ENCODE results near the gene RUFY1.
"Not testable (repeated sequence)": the region's sequence is repeated elsewhere in the genome, so short reads cannot be mapped to it uniquely, and the experiment has no call there.

The RUFY1 gene

DNA sequence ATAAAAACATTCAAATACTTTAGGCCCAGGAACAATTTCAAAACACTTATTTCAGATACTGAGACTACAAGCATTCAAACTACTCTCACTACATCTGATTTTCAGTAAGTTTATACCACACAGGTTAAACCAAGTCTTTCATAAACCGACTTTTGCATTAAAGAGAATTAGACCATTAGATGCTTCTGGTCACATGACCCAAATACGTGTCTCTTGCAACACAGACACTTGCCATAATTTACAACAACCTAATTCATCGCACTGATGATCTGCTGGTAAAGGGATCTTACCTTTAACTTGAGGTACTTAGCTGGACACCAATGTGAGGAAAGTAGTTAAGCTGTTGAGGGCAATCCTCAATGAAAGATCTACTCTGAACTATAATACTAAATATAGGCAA, 69.9 kb downstream of the RUFY1 start:
- Histone ChIP-seq H3K4me3 (ENCODE audit: low read length in 2 of 2) (peak overlapping the region in 1 of 2 donors; percentile 69), H3K4me1 (ENCODE audit: control insufficient read depth in 2 of 2, insufficient read depth in 2 of 2, low read length in 2 of 2) (peaks cover 35 to 36% of the 10 kb centered on the region in 2 donors), H3K9me3 (ENCODE audit: control insufficient read depth in 2 of 2, low read length in 2 of 2) (no peaks in the 10 kb centered on the region), H3K27me3 (ENCODE audit: control insufficient read depth in 2 of 2, insufficient read depth in 2 of 2, low read length in 2 of 2) (no peaks in the 10 kb centered on the region), H3K36me3 (ENCODE audit: control insufficient read depth in 2 of 2, insufficient read depth in 2 of 2, low read length in 2 of 2) (peaks cover 61 to 63% of the 10 kb centered on the region in 2 donors), H3K9ac (ENCODE audit: low read depth in 1 of 2, low read length in 2 of 2) (peak overlapping the region; percentile 9 to 52), H3K27ac (ENCODE audit: low read depth in 2 of 2, low read length in 2 of 2) (no peak overlapping the region)

DNA sequence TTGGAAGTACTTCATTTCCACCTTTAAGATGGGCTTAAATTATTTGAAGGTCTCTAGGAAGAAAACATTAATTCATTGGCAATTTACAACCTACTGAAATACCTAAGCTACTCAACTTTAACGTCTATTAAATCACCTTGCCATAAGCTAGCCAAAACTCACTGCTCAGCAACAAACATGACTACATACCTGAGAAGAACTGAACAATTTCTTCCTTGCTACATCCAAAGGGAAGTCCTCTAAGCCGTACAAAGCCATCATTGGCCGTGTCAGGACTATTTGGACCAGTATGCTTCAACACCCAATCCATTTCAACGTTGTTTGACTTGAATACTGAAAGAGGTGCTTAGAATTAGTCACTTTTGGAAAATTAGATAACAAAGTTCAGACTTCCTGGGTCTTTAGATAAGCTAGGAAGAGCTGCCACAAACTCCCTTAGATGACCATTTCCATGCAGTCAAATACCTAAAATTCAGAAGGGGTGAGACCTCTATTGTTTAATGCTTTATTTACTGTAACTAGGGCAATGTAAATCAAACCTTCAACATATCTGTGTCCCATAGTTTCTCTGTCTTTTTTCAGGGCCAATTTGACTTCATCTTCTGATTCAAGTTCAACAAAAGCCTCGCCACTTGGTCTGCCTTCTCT, 70.5 kb downstream of the RUFY1 start:
- Histone ChIP-seq H3K4me3 (ENCODE audit: low read length in 2 of 2) (peak overlapping the region; percentile 69 to 70), H3K27me3 (ENCODE audit: control insufficient read depth in 2 of 2, insufficient read depth in 2 of 2, low read length in 2 of 2) (no peaks in the 10 kb centered on the region), H3K27ac (ENCODE audit: low read depth in 2 of 2, low read length in 2 of 2) (no peak overlapping the region), H3K4me1 (ENCODE audit: control insufficient read depth in 2 of 2, insufficient read depth in 2 of 2, low read length in 2 of 2) (peaks cover 35 to 36% of the 10 kb centered on the region in 2 donors), H3K9me3 (ENCODE audit: control insufficient read depth in 2 of 2, low read length in 2 of 2) (no peaks in the 10 kb centered on the region), H3K36me3 (ENCODE audit: control insufficient read depth in 2 of 2, insufficient read depth in 2 of 2, low read length in 2 of 2) (peaks cover 56 to 58% of the 10 kb centered on the region in 2 donors), H3K9ac (ENCODE audit: low read depth in 1 of 2, low read length in 2 of 2) (peak overlapping the region; percentile 52 to 72)

DNA sequence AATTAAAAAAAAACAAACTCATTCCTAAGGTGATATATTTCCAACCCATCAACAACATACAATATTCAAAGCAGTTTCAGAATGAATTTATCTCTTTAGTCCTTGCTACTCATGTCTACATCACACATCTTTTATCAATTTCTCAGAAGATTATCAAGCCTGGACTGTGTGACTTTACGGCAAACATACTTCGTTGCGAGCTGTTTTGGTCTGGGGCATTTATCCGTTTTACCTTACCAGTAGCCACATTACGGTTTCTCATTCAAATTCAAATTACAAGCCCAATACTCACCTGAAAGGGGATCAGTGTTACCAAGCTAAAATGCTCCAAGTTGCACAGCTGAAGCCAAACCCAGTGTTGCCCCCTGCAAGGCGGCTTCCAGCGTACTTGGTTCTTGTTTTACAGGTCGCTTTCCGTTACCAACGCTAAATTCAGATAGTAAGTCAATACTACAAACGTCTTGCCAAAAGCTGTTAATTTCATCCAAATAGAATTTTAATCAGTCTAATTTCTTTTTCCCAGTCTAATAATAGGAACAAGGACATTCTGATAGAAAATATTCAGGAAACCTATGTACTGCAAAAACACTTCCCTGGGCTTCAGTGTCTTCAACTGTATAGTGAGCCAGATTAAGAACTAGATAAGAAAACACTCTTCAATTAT, 71.3 kb downstream of the RUFY1 start:
- Histone ChIP-seq H3K4me1 (ENCODE audit: control insufficient read depth in 2 of 2, insufficient read depth in 2 of 2, low read length in 2 of 2) (peaks cover 35 to 36% of the 10 kb centered on the region in 2 donors), H3K9me3 (ENCODE audit: control insufficient read depth in 2 of 2, low read length in 2 of 2) (no peaks in the 10 kb centered on the region), H3K4me3 (ENCODE audit: low read length in 2 of 2) (peak overlapping the region; percentile 69 to 70), H3K27me3 (ENCODE audit: control insufficient read depth in 2 of 2, insufficient read depth in 2 of 2, low read length in 2 of 2) (no peaks in the 10 kb centered on the region), H3K27ac (ENCODE audit: low read depth in 2 of 2, low read length in 2 of 2) (peak overlapping the region in 1 of 2 donors; percentile 68), H3K9ac (ENCODE audit: low read depth in 1 of 2, low read length in 2 of 2) (peak overlapping the region; percentile 27 to 72), H3K36me3 (ENCODE audit: control insufficient read depth in 2 of 2, insufficient read depth in 2 of 2, low read length in 2 of 2) (peaks cover 48 to 50% of the 10 kb centered on the region in 2 donors)

DNA sequence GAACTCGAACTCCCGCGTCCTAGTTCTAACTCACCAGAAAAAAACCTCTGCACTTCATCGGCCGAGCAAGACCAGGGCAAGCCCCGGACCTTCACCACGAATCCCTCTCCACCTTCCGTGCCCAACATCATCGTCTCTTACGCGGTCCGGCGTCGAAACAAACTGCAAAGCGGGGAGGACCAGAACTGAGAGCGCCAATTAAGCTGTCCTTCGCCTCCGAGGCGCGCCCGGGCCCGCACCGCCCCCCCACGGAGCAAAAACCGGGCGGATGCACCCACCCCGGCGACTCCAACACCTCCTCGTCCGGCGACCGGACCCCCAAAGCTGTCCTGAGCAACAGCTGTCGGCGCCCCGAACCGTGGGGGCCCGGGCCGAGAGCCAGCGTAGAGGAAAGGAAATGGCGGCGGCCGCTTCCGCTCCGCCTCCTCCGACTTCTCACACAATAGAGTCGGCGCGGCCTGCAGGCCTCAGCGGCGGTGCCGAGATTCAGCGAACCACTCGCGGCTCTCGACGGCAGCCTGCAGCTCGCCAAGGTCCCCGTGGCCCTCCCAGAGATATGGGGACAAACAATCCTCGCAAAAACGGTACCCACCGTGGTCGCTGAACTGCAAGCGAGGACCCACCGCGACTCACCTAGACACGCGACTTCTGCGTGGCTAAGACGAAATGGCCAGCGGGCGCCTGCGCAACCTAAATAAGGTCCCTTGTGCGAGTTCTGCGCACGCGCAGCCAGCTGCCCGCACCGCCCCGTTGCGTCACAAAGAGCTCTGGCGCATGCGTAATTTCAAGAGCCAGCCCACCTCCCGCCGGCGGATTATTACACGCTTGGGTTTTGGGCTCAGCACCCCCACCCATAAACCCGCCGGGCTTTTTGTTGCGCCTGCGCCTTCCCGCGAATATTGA, 72.9 kb downstream of the RUFY1 start, which contains the start of gene HNRNPH1:
Gene HNRNPH1, minus strand, starts transcription at position 669 of the 903 bp plus-strand sequence. Its CDS starts 538 bp downstream, at position 131.
- no peaks in the 10 kb centered on the region for H3K9me3 ChIP-seq (ENCODE audit: control insufficient read depth in 2 of 2, low read length in 2 of 2)
- peak within 1 kb of the TSS; percentile 86 to 96 for H3K4me3 ChIP-seq (ENCODE audit: low read length in 2 of 2)
- H3K4me1 ChIP-seq (ENCODE audit: control insufficient read depth in 2 of 2, insufficient read depth in 2 of 2, low read length in 2 of 2) = peaks cover 35 to 36% of the 10 kb centered on the region in 2 donors
- peak within 1 kb of the TSS; percentile 95 to 100 for H3K9ac ChIP-seq (ENCODE audit: low read depth in 1 of 2, low read length in 2 of 2)
- peak within 1 kb of the TSS; percentile 95 to 100 for H3K27ac ChIP-seq (ENCODE audit: low read depth in 2 of 2, low read length in 2 of 2)
- no peaks in the 10 kb centered on the region for H3K27me3 ChIP-seq (ENCODE audit: control insufficient read depth in 2 of 2, insufficient read depth in 2 of 2, low read length in 2 of 2)
- peaks cover 32 to 34% of the 10 kb centered on the region in 2 donors for H3K36me3 ChIP-seq (ENCODE audit: control insufficient read depth in 2 of 2, insufficient read depth in 2 of 2, low read length in 2 of 2)

DNA sequence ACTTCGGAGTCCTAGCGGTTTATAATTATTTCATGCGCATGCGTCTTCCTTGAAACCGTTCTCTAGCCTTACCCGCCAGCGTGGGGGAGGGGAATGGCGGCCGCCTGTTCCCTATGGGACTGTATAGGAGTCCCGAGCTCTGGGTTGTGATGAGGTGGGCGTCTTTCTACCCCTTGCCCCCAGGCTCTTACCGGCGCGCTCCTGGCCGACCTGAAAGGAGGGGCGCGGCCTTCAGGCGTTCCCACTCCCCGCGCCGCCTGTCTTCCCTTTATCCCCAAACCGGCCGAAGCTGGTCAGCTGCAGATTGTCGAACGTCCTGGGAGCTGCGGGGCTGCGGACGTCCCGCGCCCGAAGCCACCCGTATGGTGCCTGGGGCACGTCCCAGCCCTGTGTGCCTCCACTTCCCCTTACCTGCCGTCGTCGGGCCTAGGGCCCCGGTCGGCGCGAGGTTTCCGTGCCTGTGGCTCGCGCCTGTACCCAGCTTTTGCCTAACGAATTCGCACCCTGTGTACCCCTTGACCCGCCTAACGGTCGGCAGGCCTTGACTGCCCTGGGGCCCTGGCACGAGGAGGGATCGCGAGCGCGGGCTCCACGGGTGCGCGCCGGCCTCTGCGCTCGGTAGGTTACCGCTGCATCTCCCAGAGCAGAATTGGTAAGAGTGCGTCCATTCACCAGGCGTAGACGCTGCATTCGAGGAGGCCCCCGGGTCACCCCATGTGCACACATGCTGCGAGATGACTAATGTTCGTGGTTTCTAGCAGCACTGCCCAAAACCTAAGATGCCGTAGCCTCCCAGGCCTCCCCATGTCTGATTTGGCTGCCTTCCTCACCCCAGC, 73.8 kb downstream of the RUFY1 start:
- H3K9me3 ChIP-seq (ENCODE audit: control insufficient read depth in 2 of 2, low read length in 2 of 2) = no peaks in the 10 kb centered on the region
- H3K27ac ChIP-seq (ENCODE audit: low read depth in 2 of 2, low read length in 2 of 2) = peak overlapping the region; percentile 95 to 100
- H3K9ac ChIP-seq (ENCODE audit: low read depth in 1 of 2, low read length in 2 of 2) = peak overlapping the region; percentile 83 to 95
- H3K27me3 ChIP-seq (ENCODE audit: control insufficient read depth in 2 of 2, insufficient read depth in 2 of 2, low read length in 2 of 2) = no peaks in the 10 kb centered on the region
- peaks cover 31% of the 10 kb centered on the region in 2 donors for H3K4me1 ChIP-seq (ENCODE audit: control insufficient read depth in 2 of 2, insufficient read depth in 2 of 2, low read length in 2 of 2)
- peak overlapping the region; percentile 80 to 86 for H3K4me3 ChIP-seq (ENCODE audit: low read length in 2 of 2)
- H3K36me3 ChIP-seq (ENCODE audit: control insufficient read depth in 2 of 2, insufficient read depth in 2 of 2, low read length in 2 of 2) = peaks cover 25 to 27% of the 10 kb centered on the region in 2 donors

DNA sequence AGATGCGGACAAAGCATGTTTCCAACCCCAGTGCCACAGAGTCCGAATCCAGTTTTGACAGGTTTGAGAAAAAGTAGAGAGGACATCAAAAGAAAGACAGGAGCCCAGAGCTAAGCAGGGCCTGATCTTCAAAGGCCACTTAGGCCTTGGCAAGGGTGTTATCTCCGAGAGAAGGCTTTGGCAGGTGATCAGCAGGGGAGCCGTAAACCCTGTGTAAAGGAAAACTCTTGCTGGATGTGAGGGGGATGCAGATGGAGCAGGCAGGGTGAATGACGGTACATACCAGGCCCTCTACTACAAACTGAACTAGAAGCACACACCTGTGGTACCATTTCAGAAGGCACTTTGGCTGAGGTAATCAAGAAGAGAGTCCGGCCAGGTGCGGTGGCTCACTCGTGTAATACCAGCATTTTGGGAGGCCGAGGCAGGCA, 74.5 kb downstream of the RUFY1 start:
- no peaks in the 10 kb centered on the region for H3K27me3 ChIP-seq (ENCODE audit: control insufficient read depth in 2 of 2, insufficient read depth in 2 of 2, low read length in 2 of 2)
- peaks cover 21 to 22% of the 10 kb centered on the region in 2 donors for H3K36me3 ChIP-seq (ENCODE audit: control insufficient read depth in 2 of 2, insufficient read depth in 2 of 2, low read length in 2 of 2)
- peak overlapping the region; percentile 95 to 100 for H3K27ac ChIP-seq (ENCODE audit: low read depth in 2 of 2, low read length in 2 of 2)
- peaks cover 27 to 29% of the 10 kb centered on the region in 2 donors for H3K4me1 ChIP-seq (ENCODE audit: control insufficient read depth in 2 of 2, insufficient read depth in 2 of 2, low read length in 2 of 2)
- peak overlapping the region; percentile 80 to 86 for H3K4me3 ChIP-seq (ENCODE audit: low read length in 2 of 2)
- peak overlapping the region; percentile 83 to 95 for H3K9ac ChIP-seq (ENCODE audit: low read depth in 1 of 2, low read length in 2 of 2)
- H3K9me3 ChIP-seq (ENCODE audit: control insufficient read depth in 2 of 2, low read length in 2 of 2) = no peaks in the 10 kb centered on the region

DNA sequence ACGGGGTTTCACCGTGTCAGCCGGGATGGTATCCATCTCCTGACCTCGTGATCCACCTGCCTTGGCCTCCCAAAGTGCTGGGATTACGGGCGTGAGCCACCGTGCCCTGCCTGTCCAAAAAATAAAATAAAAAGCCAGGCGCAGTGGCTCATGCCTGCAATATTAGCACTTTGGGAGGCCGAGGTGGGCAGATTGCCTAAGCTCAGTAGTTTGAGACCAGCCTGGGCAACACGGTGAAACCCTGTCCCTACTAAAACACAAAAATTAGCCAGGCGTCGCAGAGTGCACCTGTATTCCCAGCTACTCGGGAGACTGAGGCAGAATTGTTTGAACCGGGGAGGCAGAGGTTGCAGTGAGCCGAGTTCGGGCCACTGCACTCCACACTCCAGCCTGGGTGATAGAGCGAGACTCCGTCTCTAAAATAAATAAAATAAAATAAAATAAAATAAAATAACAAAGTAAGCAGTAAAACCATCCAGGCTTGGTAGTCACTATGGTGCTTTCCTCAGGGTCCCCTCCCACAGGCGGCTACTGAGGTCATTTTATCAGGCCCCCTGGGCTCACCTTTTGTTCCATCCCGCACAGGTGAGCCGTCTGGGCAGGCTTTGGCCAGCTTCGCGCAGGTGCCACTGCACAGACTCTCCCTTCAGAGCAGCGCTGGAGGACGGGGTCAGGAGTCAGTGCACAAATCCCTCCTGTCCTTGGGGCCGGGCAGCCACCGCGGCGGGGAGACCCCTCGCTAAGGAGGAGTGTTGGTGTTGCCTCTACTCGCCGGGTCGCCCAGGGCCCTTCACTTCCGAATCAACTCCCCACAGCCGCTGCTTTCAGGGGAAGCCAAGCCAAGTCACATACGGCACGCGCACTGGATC, 83.4 kb downstream of the RUFY1 start:
- not testable (repeated sequence) for H3K27ac ChIP-seq (ENCODE audit: low read depth in 2 of 2, low read length in 2 of 2); H3K9me3 ChIP-seq (ENCODE audit: control insufficient read depth in 2 of 2, low read length in 2 of 2); H3K4me1 ChIP-seq (ENCODE audit: control insufficient read depth in 2 of 2, insufficient read depth in 2 of 2, low read length in 2 of 2); H3K36me3 ChIP-seq (ENCODE audit: control insufficient read depth in 2 of 2, insufficient read depth in 2 of 2, low read length in 2 of 2); H3K27me3 ChIP-seq (ENCODE audit: control insufficient read depth in 2 of 2, insufficient read depth in 2 of 2, low read length in 2 of 2)
- Histone ChIP-seq H3K4me3 (ENCODE audit: low read length in 2 of 2) (peak overlapping the region; percentile 64 to 69), H3K9ac (ENCODE audit: low read depth in 1 of 2, low read length in 2 of 2) (peak overlapping the region; percentile 14 to 64)

DNA sequence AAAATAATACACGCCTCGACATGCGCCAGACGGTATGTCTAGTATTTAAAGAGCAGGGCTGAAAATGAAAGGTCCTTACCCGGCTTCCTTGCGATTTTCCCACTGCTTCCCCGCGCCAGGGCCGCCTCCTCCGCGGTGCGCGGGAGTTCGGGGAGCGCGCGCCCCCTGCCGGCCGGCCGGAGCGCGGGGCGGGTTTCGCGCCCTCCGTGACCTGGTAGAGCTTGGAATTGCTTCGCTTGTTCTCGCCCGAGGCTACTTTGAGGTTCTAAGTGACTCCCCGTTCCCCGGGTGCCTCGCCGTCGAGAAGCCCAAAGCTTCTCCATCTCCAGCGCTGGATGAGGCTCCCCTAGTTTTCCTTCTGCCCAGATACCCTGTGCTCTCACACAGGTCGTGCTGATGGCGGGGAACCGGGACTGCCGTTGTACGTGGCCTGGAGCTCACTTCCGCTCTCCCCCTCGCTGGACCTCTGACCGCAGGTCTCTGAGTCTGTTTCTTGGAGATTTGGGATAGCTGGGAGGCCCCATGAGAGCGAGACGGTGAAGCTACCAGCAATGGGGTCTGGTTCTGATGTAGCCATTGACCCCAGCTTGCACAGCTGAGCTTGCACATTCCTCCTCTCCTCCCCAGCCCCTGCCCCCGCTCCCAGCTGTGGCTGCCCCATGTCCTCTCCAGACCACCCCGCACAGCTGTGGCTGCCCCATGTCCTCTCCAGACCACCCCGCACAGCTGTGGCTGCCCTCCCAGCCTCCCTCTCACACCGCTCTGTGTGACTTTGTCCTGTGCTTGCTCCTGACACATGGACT, 84.2 kb downstream of the RUFY1 start:
- H3K9ac ChIP-seq (ENCODE audit: low read depth in 1 of 2, low read length in 2 of 2); H3K4me1 ChIP-seq (ENCODE audit: control insufficient read depth in 2 of 2, insufficient read depth in 2 of 2, low read length in 2 of 2); H3K36me3 ChIP-seq (ENCODE audit: control insufficient read depth in 2 of 2, insufficient read depth in 2 of 2, low read length in 2 of 2); H3K9me3 ChIP-seq (ENCODE audit: control insufficient read depth in 2 of 2, low read length in 2 of 2); H3K27ac ChIP-seq (ENCODE audit: low read depth in 2 of 2, low read length in 2 of 2); H3K27me3 ChIP-seq (ENCODE audit: control insufficient read depth in 2 of 2, insufficient read depth in 2 of 2, low read length in 2 of 2); H3K4me3 ChIP-seq (ENCODE audit: low read length in 2 of 2): not testable (repeated sequence)
